SU-DHL-6 (cell line): Measurements from ENCODE around the gene MLN.

Experiments
- CTCF ChIP-seq: fragments of 200-600 bp; sonication (generic); IDR thresholded peaks from one replicate; pipeline ENCODE4 v1.5.1; 2017; ENCODE audit warnings: antibody characterized with exemption, mild to moderate bottlenecking, low read length, moderate library complexity; ENCODE audit not compliant: insufficient read depth, poor library complexity, severe bottlenecking
- EZH2phosphoT487 ChIP-seq: fragments of 200-600 bp; sonication (generic), shearing (Covaris generic); conservative IDR thresholded peaks from 2 replicates; pipeline ENCODE4 v1.6.1; 2018; ENCODE audit warnings: mild to moderate bottlenecking, antibody characterized with exemption, low read length, moderate library complexity, mixed read lengths

- no peak for TF ChIP-seq CTCF
- TF ChIP-seq EZH2phosphoT487: no peak
These were observed 54.4 kb downstream of the MLN start for GRCh38 chr6:33749401-33749800.
